Activated CD8-positive, alpha-beta memory T cell treated with anti-CD3 and anti-CD28 coated beads for 4 hours (primary cell): ENCODE data around the gene ASCL1.

Experiments
- DNase-seq, 2 donors: peaks; one replicate each; pipeline ENCODE4 v3.0.0-alpha.2; 2020; ENCODE audit warnings: low read depth in 2 of 2

ASCL1 gene

GRCh38 chr12:102951841-102952240 is 5.6 kb upstream of the ASCL1 start:
- DNase-seq = no peak

GRCh38 chr12:102953221-102953620 is 4.3 kb upstream of the ASCL1 start:
- no peak for DNase-seq

- no peak for DNase-seq
Measured at GRCh38 chr12:102954134-102954533, 3.3 kb upstream of the ASCL1 start.

- no peak for DNase-seq
Measured at GRCh38 chr12:102955926-102956737, 1.3 kb upstream of the ASCL1 start.

GRCh38 chr12:102956738-102957327 is 641 bp upstream of the ASCL1 start:
- no peak for DNase-seq

GRCh38 chr12:102958073-102958829 is 777 bp downstream of the ASCL1 start:
- DNase-seq = no peak

GRCh38 chr12:102958830-102959176 is 1.3 kb downstream of the ASCL1 start:
- DNase-seq = no peak

GRCh38 chr12:102959391-102959790 is 1.9 kb downstream of the ASCL1 start:
- no peak for DNase-seq

GRCh38 chr12:102960766-102961465 is 3.4 kb downstream of the ASCL1 start:
- DNase-seq = no peak

- DNase-seq = no peak
Measured at GRCh38 chr12:102961466-102961855, 4.0 kb downstream of the ASCL1 start.

- no peak for DNase-seq
Measured at GRCh38 chr12:102962532-102962931, 5.1 kb downstream of the ASCL1 start.

- no peak for DNase-seq
Measured at GRCh38 chr12:102962986-102963385, 5.5 kb downstream of the ASCL1 start.

GRCh38 chr12:102963796-102964195 is 6.3 kb downstream of the ASCL1 start:
- DNase-seq = no peak

GRCh38 chr12:102964872-102965271 is 7.4 kb downstream of the ASCL1 start:
- no peak for DNase-seq

GRCh38 chr12:102965281-102966155 is 8.0 kb downstream of the ASCL1 start:
- no peak for DNase-seq

GRCh38 chr12:102966200-102966863 is 8.9 kb downstream of the ASCL1 start:
- no peak for DNase-seq

- no peak for DNase-seq
Measured at GRCh38 chr12:102970780-102971179, 13.3 kb downstream of the ASCL1 start.

GRCh38 chr12:102971227-102971626 is 13.8 kb downstream of the ASCL1 start:
- no peak for DNase-seq

- no peak for DNase-seq
Measured at GRCh38 chr12:102973583-102973982, 16.1 kb downstream of the ASCL1 start.

GRCh38 chr12:102976609-102977280 is 19.3 kb downstream of the ASCL1 start:
- no peak for DNase-seq
